ENCODE data around the gene DAAM2. TPM values are rescaled to one million over a fixed set of nuclear protein-coding genes. Genes with fewer than 3 reads are reported as not detected.

Gene DAAM2
- total and polyA plus RNA-seq, 4 donors: 1.9 to 17.0 (median 4.4) TPM

GRCh38 chr6:39937686-39938333 lies 145.6 kb downstream of the DAAM2 start:
- H3K36me3 ChIP-seq (ENCODE audit: control insufficient read depth in 4 of 4, insufficient read depth in 3 of 4, low read depth in 1 of 4, low read length in 3 of 4): no peaks in the 10 kb centered on the region
- H3K27me3 ChIP-seq (ENCODE audit: control insufficient read depth in 4 of 4, insufficient read depth in 4 of 4, low read length in 3 of 4): no peaks in the 10 kb centered on the region
- no peaks in the 10 kb centered on the region for H3K9me3 ChIP-seq (ENCODE audit: control insufficient read depth in 4 of 4, low read length in 3 of 4)
- peak overlapping the region; percentile 75 to 80 for H3K27ac ChIP-seq (ENCODE audit: low read depth in 1 of 2, low read length in 2 of 2)
- no peak for TF ChIP-seq RXRA (IDR thresholded peaks at IDR 0.05)
- TF ChIP-seq HNF4G (IDR thresholded peaks at IDR 0.05): no peak
- no peak for TF ChIP-seq HNF4A (conservative IDR thresholded peaks at IDR 0.05)
- TF ChIP-seq FOXA1 (IDR thresholded peaks at IDR 0.05): no peak
- no peak for TF ChIP-seq CTCF (IDR thresholded peaks at IDR 0.05; ENCODE audit: low read depth, low read length, missing input control)
- TF ChIP-seq NR2F2 (IDR thresholded peaks at IDR 0.05): no peak
- no peak for TF ChIP-seq RAD21 (IDR thresholded peaks at IDR 0.05)
- no peak for TF ChIP-seq GABPA (IDR thresholded peaks at IDR 0.05 in 1 of 2, conservative IDR thresholded peaks at IDR 0.05 in 1 of 2)
- TF ChIP-seq ATF3 (IDR thresholded peaks at IDR 0.05): no peak
- no peak for TF ChIP-seq EGR1 (IDR thresholded peaks at IDR 0.05; ENCODE audit: low read depth in 2 of 2)
- TF ChIP-seq ZBTB33 (IDR thresholded peaks at IDR 0.05): no peak
- no peak for TF ChIP-seq MAX (IDR thresholded peaks at IDR 0.05)
- TF ChIP-seq FOXA2 (IDR thresholded peaks at IDR 0.05): no peak
- TF ChIP-seq TAF1 (conservative IDR thresholded peaks at IDR 0.05): no peak
- no peak overlapping the region for H3K4me3 ChIP-seq (ENCODE audit: low read depth in 1 of 3, low read length in 3 of 3)
- 80% methylated on average over 3 of the region's 3 CpGs for WGBS
- peaks cover 7 to 23% (median 14%) of the 10 kb centered on the region in 4 donors for H3K4me1 ChIP-seq (ENCODE audit: control insufficient read depth in 4 of 4, insufficient read depth in 4 of 4, low read length in 3 of 4)
- no peak overlapping the region for H3K9ac ChIP-seq (ENCODE audit: low read depth in 1 of 2, low read length in 2 of 2)
- DNase-seq (ENCODE audit: low spot score): no peak

- Histone ChIP-seq H3K4me1 (ENCODE audit: control insufficient read depth in 4 of 4, insufficient read depth in 4 of 4, low read length in 3 of 4) (peaks cover 2 to 24% (median 15%) of the 10 kb centered on the region in 4 donors), H3K9me3 (ENCODE audit: control insufficient read depth in 4 of 4, low read length in 3 of 4) (no peaks in the 10 kb centered on the region), H3K9ac (ENCODE audit: low read depth in 1 of 2, low read length in 2 of 2) (no peak overlapping the region), H3K27me3 (ENCODE audit: control insufficient read depth in 4 of 4, insufficient read depth in 4 of 4, low read length in 3 of 4) (no peaks in the 10 kb centered on the region), H3K4me3 (ENCODE audit: low read depth in 1 of 3, low read length in 3 of 3) (peak overlapping the region in 1 of 3 donors; percentile 6), H3K27ac (ENCODE audit: low read depth in 1 of 2, low read length in 2 of 2) (peak overlapping the region; percentile 75 to 80), H3K36me3 (ENCODE audit: control insufficient read depth in 4 of 4, insufficient read depth in 3 of 4, low read depth in 1 of 4, low read length in 3 of 4) (no peaks in the 10 kb centered on the region)
- WGBS: 29% methylated on average over 10 of the region's 10 CpGs
- DNase-seq (ENCODE audit: low spot score): peak; percentile 43
- TF ChIP-seq GABPA (IDR thresholded peaks at IDR 0.05 in 1 of 2, conservative IDR thresholded peaks at IDR 0.05 in 1 of 2) (no peak), NR2F2 (IDR thresholded peaks at IDR 0.05) (no peak), HNF4A (conservative IDR thresholded peaks at IDR 0.05) (peak; percentile 89 to 94), RAD21 (IDR thresholded peaks at IDR 0.05) (peak in 1 of 2 donors; percentile 47), MAX (IDR thresholded peaks at IDR 0.05) (peak; percentile 94), SP1 (IDR thresholded peaks at IDR 0.05) (peak; percentile 99), CTCF (IDR thresholded peaks at IDR 0.05; ENCODE audit: low read depth, low read length, missing input control) (no peak), FOXA2 (IDR thresholded peaks at IDR 0.05) (peak; percentile 52), YY1 (IDR thresholded peaks at IDR 0.05) (peak; percentile 73), JUND (IDR thresholded peaks at IDR 0.05) (peak in 1 of 2 donors; percentile 65), TAF1 (conservative IDR thresholded peaks at IDR 0.05) (peak; percentile 55), REST (IDR thresholded peaks at IDR 0.05) (peak; percentile 76), FOXA1 (IDR thresholded peaks at IDR 0.05) (peak; percentile 21), EGR1 (IDR thresholded peaks at IDR 0.05; ENCODE audit: low read depth in 2 of 2) (peak in 1 of 2 donors; percentile 65)
These were observed 146.8 kb downstream of the DAAM2 start for GRCh38 chr6:39938773-39939654.

Data from liver (tissue), 9 donors.